Measurements from ENCODE around the gene APEH.

GRCh38 chr3:49706456-49707112, 32.4 kb downstream of the APEH start:
- TF ChIP-seq EP300 (conservative IDR thresholded peaks at IDR 0.05; ENCODE audit: poor library complexity, severe bottlenecking) (no peak), CTCF (IDR thresholded peaks at IDR 0.05; ENCODE audit: poor library complexity, severe bottlenecking) (no peak)

All from neural cell (in vitro differentiated cells).